ENCODE data around the gene RNF113B. TPM values are rescaled to one million over a fixed set of nuclear protein-coding genes. Genes with fewer than 3 reads are reported as not detected.

The RNF113B gene
- total RNA-seq, 1 experiment from 2014 or later: not detected

- no peak for DNase-seq (ENCODE audit: low read depth, low spot score)
- in situ Hi-C loops (cut with HindIII; ENCODE audit: low pct_unique_long_range_greater_than_20kb, low sequenced_read_pairs): no loop called here
Observed at GRCh38 chr13:98187155-98187964, 10.3 kb upstream of the RNF113B start.

GRCh38 chr13:98184792-98185191 lies 7.7 kb upstream of the RNF113B start:
- no peak for DNase-seq (ENCODE audit: low read depth, low spot score)
- in situ Hi-C loops (cut with HindIII; ENCODE audit: low pct_unique_long_range_greater_than_20kb, low sequenced_read_pairs): no loop called here

- in situ Hi-C loops (cut with HindIII; ENCODE audit: low pct_unique_long_range_greater_than_20kb, low sequenced_read_pairs): no loop called here
- DNase-seq (ENCODE audit: low read depth, low spot score): no peak
Observed at GRCh38 chr13:98182589-98182988, 5.5 kb upstream of the RNF113B start.

- no peak for DNase-seq (ENCODE audit: low read depth, low spot score)
- in situ Hi-C loops (cut with HindIII; ENCODE audit: low pct_unique_long_range_greater_than_20kb, low sequenced_read_pairs): no loop called here
Observed at GRCh38 chr13:98182153-98182552, 5.1 kb upstream of the RNF113B start.

GRCh38 chr13:98181111-98181815 lies 4.2 kb upstream of the RNF113B start:
- in situ Hi-C loops (cut with HindIII; ENCODE audit: low pct_unique_long_range_greater_than_20kb, low sequenced_read_pairs): no loop called here

GRCh38 chr13:98180092-98180491 lies 3.0 kb upstream of the RNF113B start:
- in situ Hi-C loops (cut with HindIII; ENCODE audit: low pct_unique_long_range_greater_than_20kb, low sequenced_read_pairs): no loop called here
- DNase-seq (ENCODE audit: low read depth, low spot score): peak; percentile 62

More at GRCh38 chr13:98181111-98181815, 4.2 kb upstream of the RNF113B start:
- DNase-seq (ENCODE audit: low read depth, low spot score): no peak

- DNase-seq (ENCODE audit: low read depth, low spot score): no peak
- in situ Hi-C loops (cut with HindIII; ENCODE audit: low pct_unique_long_range_greater_than_20kb, low sequenced_read_pairs): no loop called here
Observed at GRCh38 chr13:98175823-98176222, 1.2 kb downstream of the RNF113B start.

GRCh38 chr13:98175043-98175442 lies 2.0 kb downstream of the RNF113B start:
- in situ Hi-C loops (cut with HindIII; ENCODE audit: low pct_unique_long_range_greater_than_20kb, low sequenced_read_pairs): no loop called here
- DNase-seq (ENCODE audit: low read depth, low spot score): no peak

GRCh38 chr13:98174307-98174706 lies 2.8 kb downstream of the RNF113B start:
- in situ Hi-C loops (cut with HindIII; ENCODE audit: low pct_unique_long_range_greater_than_20kb, low sequenced_read_pairs): no loop called here
- no peak for DNase-seq (ENCODE audit: low read depth, low spot score)

GRCh38 chr13:98173431-98174152 lies 3.5 kb downstream of the RNF113B start:
- in situ Hi-C loops (cut with HindIII; ENCODE audit: low pct_unique_long_range_greater_than_20kb, low sequenced_read_pairs): no loop called here
- DNase-seq (ENCODE audit: low read depth, low spot score): peak; percentile 45

GRCh38 chr13:98172590-98173422 lies 4.3 kb downstream of the RNF113B start:
- in situ Hi-C loops (cut with HindIII; ENCODE audit: low pct_unique_long_range_greater_than_20kb, low sequenced_read_pairs): no loop called here
- peak; percentile 53 for DNase-seq (ENCODE audit: low read depth, low spot score)

- in situ Hi-C loops (cut with HindIII; ENCODE audit: low pct_unique_long_range_greater_than_20kb, low sequenced_read_pairs): no loop called here
- peak; percentile 78 for DNase-seq (ENCODE audit: low read depth, low spot score)
Observed at GRCh38 chr13:98171900-98172589, 5.0 kb downstream of the RNF113B start.

- DNase-seq (ENCODE audit: low read depth, low spot score): no peak
- in situ Hi-C loops (cut with HindIII; ENCODE audit: low pct_unique_long_range_greater_than_20kb, low sequenced_read_pairs): no loop called here
Observed at GRCh38 chr13:98169331-98169730, 7.7 kb downstream of the RNF113B start.

GRCh38 chr13:98162935-98163334 lies 14.1 kb downstream of the RNF113B start:
- in situ Hi-C loops (cut with HindIII; ENCODE audit: low pct_unique_long_range_greater_than_20kb, low sequenced_read_pairs): no loop called here

GRCh38 chr13:98158172-98158899 lies 18.7 kb downstream of the RNF113B start:
- no peak for DNase-seq (ENCODE audit: low read depth, low spot score)
- in situ Hi-C loops (cut with HindIII; ENCODE audit: low pct_unique_long_range_greater_than_20kb, low sequenced_read_pairs): no loop called here

More at GRCh38 chr13:98162935-98163334, 14.1 kb downstream of the RNF113B start:
- no peak for DNase-seq (ENCODE audit: low read depth, low spot score)

GRCh38 chr13:98157609-98158008 lies 19.5 kb downstream of the RNF113B start:
- in situ Hi-C loops (cut with HindIII; ENCODE audit: low pct_unique_long_range_greater_than_20kb, low sequenced_read_pairs): no loop called here

More at GRCh38 chr13:98157609-98158008, 19.5 kb downstream of the RNF113B start:
- no peak for DNase-seq (ENCODE audit: low read depth, low spot score)

All from SK-MEL-5 (cell line).